WTC11 (cell line): Measurements from ENCODE around the gene IDH1. TPM values are rescaled to one million over a fixed set of nuclear protein-coding genes. Genes with fewer than 3 reads are reported as not detected.

ENCODE experiments used
- ATAC-seq: fragments of 200-7000 bp; cut with Tn5 transposase; 2 replicates; pipeline ENCODE4 v1.10.0; 2021; ENCODE audit warnings: mild to moderate bottlenecking, moderate library complexity
- CTCF ChIA-PET: fragments of 300-600 bp; sonication (Branson Sonifier 250); formaldehyde crosslinking; loops from one replicate; lab custom pipeline; 2021; ENCODE audit warnings: antibody characterized with exemption; lab: Charles Lee
- POLR2A ChIA-PET: fragments of 350-600 bp; sonication (Branson Sonifier 250); formaldehyde crosslinking; loops from one replicate; lab custom pipeline; 2021; ENCODE audit warnings: antibody characterized with exemption; lab: Charles Lee
- DNase-seq: peaks from one replicate; pipeline ENCODE4 v3.0.0; 2021; ENCODE audit warnings: low spot score
- H3K27ac Mint-ChIP-seq: 2 replicates; pipeline ENCODE4 v1.8.0; 2021; ENCODE audit warnings: mixed read lengths
- H3K27me3 Mint-ChIP-seq: 2 replicates; pipeline ENCODE4 v1.8.0; 2021; ENCODE audit warnings: low read depth, mild to moderate bottlenecking, moderate library complexity, mixed read lengths
- H3K36me3 Mint-ChIP-seq: 2 replicates; pipeline ENCODE4 v1.8.0; 2021; ENCODE audit warnings: mixed read lengths
- H3K4me1 Mint-ChIP-seq: 2 replicates; pipeline ENCODE4 v1.8.0; 2022; ENCODE audit warnings: mixed read lengths
- H3K4me3 Mint-ChIP-seq: 2 replicates; pipeline ENCODE4 v1.8.0; 2021; ENCODE audit warnings: mild to moderate bottlenecking, moderate library complexity, mixed read lengths
- H3K9me3 Mint-ChIP-seq: 2 replicates; pipeline ENCODE4 v1.8.0; 2021; ENCODE audit warnings: mixed read lengths
- ARID4B ChIP-seq: sonication (generic); formaldehyde crosslinking; IDR thresholded peaks from 2 replicates; pipeline ENCODE4 v1.8.0; 2023; ENCODE audit warnings: missing genetic modification reagents, mild to moderate bottlenecking, borderline replicate concordance
- ATF6 ChIP-seq: sonication (generic); formaldehyde crosslinking; IDR thresholded peaks from 2 replicates; pipeline ENCODE4 v1.8.1; 2023; ENCODE audit warnings: mild to moderate bottlenecking, missing genetic modification reagents
- CDX4 ChIP-seq: fragments of 250-450 bp; sonication (Bioruptor Pico); IDR thresholded peaks from 2 replicates; pipeline ENCODE4 v1.9.0; 2021; ENCODE audit warnings: moderate library complexity, mild to moderate bottlenecking, inconsistent platforms, borderline replicate concordance
- CREB1 ChIP-seq: sonication (generic); formaldehyde crosslinking; IDR thresholded peaks from 2 replicates; pipeline ENCODE4 v1.8.0; 2023; ENCODE audit warnings: mild to moderate bottlenecking, missing genetic modification reagents
- CTCF ChIP-seq: fragments of 200-600 bp; IDR thresholded peaks from 2 replicates; pipeline ENCODE4 v1.8.0; 2022; ENCODE audit warnings: antibody characterized with exemption
- E2F1 ChIP-seq: sonication (generic); formaldehyde crosslinking; IDR thresholded peaks from 2 replicates; pipeline ENCODE4 v1.8.0; 2022; ENCODE audit warnings: mild to moderate bottlenecking, missing genetic modification reagents
- FOXJ3 ChIP-seq: sonication (generic); formaldehyde crosslinking; IDR thresholded peaks from 2 replicates; pipeline ENCODE4 v1.9.0; 2021; ENCODE audit warnings: missing genetic modification reagents, mild to moderate bottlenecking, borderline replicate concordance
- HMGXB4 ChIP-seq: sonication (generic); formaldehyde crosslinking; IDR thresholded peaks from 2 replicates; pipeline ENCODE4 v1.8.1; 2023; ENCODE audit warnings: mild to moderate bottlenecking, moderate library complexity, missing genetic modification reagents
- IRF1 ChIP-seq: sonication (generic); formaldehyde crosslinking; IDR thresholded peaks from 2 replicates; pipeline ENCODE4 v1.8.0; 2023; ENCODE audit warnings: missing genetic modification reagents
- MYBL2 ChIP-seq: sonication (generic); formaldehyde crosslinking; IDR thresholded peaks from 2 replicates; pipeline ENCODE4 v1.8.1; 2023; ENCODE audit warnings: mild to moderate bottlenecking, moderate library complexity, missing genetic modification reagents
- TEAD4 ChIP-seq: sonication (generic); formaldehyde crosslinking; IDR thresholded peaks from 2 replicates; pipeline ENCODE4 v1.8.0; 2022; ENCODE audit warnings: mild to moderate bottlenecking, missing genetic modification reagents
- TP53 ChIP-seq: sonication (generic); formaldehyde crosslinking; IDR thresholded peaks from 2 replicates; pipeline ENCODE4 v1.8.1; 2023; ENCODE audit warnings: mild to moderate bottlenecking, missing genetic modification reagents
- ZNF423 ChIP-seq: fragments of 250-450 bp; sonication (Bioruptor Pico); IDR thresholded peaks from 2 replicates; pipeline ENCODE4 v2.1.2; 2022; ENCODE audit warnings: mild to moderate bottlenecking, moderate library complexity
- total RNA-seq: library from RNA; stranded (reverse); gene quantifications from 3 replicates; pipeline ENCODE4 v1.2.3, GENCODE V29; 2021
- TF ChIP-seq, protein P1 (sequence below): sonication (generic); formaldehyde crosslinking; IDR thresholded peaks from 2 replicates; pipeline ENCODE4 v1.8.1; 2023; ENCODE audit warnings: mild to moderate bottlenecking, missing genetic modification reagents, moderate library complexity

IDH1 gene
- total RNA-seq, 1 experiment from 2014 or later, result 352 TPM

DNA sequence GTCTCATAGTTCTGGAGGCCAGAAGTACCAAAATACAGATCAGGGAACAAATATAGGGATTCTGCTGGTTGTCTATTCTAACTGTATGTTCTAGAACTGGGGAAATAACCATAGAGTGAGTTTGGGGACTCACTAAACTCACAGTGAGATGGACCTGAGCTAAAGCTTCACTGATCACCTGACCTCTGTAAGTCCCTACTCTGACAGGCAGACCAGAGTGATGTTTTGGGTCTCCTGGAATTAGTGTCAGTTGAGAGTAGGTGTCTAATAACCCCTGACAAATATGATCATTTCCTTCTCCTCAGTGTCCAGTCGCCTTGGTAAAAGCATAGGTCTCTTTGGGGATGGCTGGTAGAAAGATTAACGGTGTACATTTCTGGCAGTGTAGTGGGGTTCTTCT lies 25.4 kb upstream of the IDH1 start (continued):
- no peak for TF ChIP-seq ATF6 (CRISPR knock-in tag)
- TF ChIP-seq FOXJ3 (CRISPR knock-in tag), result no peak
- TF ChIP-seq HMGXB4 (CRISPR knock-in tag), result no peak
- TF ChIP-seq, all 79 proteins: peak for 0

DNA sequence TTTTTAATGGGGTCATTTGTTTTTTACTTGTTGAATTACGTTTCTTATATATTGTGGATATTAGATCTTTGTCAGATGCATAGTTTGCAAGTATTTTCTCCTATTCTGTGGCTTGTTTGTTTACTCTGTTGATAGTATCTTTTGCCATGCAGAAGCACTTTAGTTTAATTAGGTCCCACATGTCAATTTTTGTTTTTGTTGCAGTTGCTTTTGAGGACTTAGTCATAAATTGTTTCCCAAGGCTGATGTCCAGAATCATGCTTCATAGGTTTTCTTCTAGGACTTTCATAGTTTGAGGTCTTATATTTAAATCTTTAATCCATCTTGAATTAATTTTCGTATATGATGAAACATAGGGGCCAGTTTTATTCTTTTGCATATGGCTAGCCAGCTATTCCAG lies 24.4 kb upstream of the IDH1 start:
- POLR2A ChIA-PET, result no interaction called here
- Mint-ChIP-seq H3K27me3 (no peaks in the 10 kb centered on the region), H3K9me3 (peaks cover 7% of the 10 kb centered on the region; the same call in 1 of the 2 replicates)
- CTCF ChIA-PET, result no interaction called here
- no peak for ATAC-seq
- TF ChIP-seq TP53, result no peak
- no peak for TF ChIP-seq CREB1 (CRISPR knock-in tag)
- TF ChIP-seq CDX4, result no peak
- no peak for TF ChIP-seq MYBL2 (CRISPR knock-in tag)
- no peak for TF ChIP-seq TEAD4
- TF ChIP-seq IRF1, result no peak
- TF ChIP-seq, protein P1, sequence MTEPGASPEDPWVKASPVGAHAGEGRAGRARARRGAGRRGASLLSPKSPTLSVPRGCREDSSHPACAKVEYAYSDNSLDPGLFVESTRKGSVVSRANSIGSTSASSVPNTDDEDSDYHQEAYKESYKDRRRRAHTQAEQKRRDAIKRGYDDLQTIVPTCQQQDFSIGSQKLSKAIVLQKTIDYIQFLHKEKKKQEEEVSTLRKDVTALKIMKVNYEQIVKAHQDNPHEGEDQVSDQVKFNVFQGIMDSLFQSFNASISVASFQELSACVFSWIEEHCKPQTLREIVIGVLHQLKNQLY, result no peak
- TF ChIP-seq ZNF423 (CRISPR knock-in tag), result no peak
- no peak for TF ChIP-seq ARID4B
- TF ChIP-seq E2F1 (CRISPR knock-in tag), result no peak
- TF ChIP-seq CTCF, result no peak
- TF ChIP-seq, all 79 proteins: peak for 0
- Mint-ChIP-seq H3K4me3 (no peak overlapping the region), H3K27ac (no peak overlapping the region), H3K36me3 (peaks cover 81% of the 10 kb centered on the region), H3K4me1 (no peaks in the 10 kb centered on the region)
- DNase-seq, result no peak
